ENCODE measurements around the gene SAMD8. TPM values are rescaled to one million over a fixed set of nuclear protein-coding genes. Genes with fewer than 3 reads are reported as not detected.

Gene SAMD8
- total and polyA plus RNA-seq, 7 donors, result 2.1 to 37.5 (median 25.0) TPM

DNA sequence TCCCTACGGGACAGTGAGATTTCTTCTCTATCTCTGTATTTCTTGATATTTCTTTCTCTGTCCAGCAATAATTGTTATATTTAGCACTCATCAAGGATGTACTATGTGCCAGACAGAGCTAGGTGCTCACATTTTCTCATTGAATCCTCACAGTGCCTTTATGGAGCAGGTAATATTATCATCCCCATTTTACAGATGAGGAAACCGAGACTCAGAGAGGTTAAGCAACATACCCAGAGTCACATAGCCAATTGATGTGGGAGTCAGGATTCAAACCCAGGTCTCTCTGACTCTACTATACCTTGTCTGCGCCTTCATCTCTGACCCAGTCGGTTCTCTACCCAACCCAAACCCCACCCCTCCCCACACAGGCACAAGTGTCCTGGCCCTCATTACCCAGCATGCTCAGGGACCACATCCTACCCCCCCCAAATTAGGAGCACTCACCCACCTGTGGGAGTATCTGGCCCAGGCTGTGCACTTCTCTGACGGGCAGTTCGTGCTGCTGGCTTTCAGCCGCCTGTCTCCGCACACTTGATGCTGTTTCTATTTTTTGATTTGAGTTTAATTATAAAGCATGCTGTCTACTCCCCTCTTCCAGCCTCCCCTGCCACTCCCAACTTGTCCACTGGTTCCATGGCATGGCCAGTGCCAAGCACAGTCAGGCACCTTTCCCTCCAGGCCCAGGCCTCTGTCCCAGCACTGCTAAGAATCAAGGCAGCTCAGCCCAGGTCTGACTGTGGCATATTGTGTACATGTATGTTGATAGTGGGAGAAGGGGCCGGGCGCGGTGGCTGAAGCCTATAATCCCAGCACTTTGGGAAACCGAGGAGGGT is 9.8 kb upstream of the SAMD8 start:
- peaks cover 0 to 8% (median 5%) of the 10 kb centered on the region in 4 donors for H3K4me1 ChIP-seq
- no peak for TF ChIP-seq EP300 (IDR thresholded peaks at IDR 0.05)
- no peak for TF ChIP-seq POLR2AphosphoS5 (IDR thresholded peaks at IDR 0.05)
- TF ChIP-seq, protein P1, sequence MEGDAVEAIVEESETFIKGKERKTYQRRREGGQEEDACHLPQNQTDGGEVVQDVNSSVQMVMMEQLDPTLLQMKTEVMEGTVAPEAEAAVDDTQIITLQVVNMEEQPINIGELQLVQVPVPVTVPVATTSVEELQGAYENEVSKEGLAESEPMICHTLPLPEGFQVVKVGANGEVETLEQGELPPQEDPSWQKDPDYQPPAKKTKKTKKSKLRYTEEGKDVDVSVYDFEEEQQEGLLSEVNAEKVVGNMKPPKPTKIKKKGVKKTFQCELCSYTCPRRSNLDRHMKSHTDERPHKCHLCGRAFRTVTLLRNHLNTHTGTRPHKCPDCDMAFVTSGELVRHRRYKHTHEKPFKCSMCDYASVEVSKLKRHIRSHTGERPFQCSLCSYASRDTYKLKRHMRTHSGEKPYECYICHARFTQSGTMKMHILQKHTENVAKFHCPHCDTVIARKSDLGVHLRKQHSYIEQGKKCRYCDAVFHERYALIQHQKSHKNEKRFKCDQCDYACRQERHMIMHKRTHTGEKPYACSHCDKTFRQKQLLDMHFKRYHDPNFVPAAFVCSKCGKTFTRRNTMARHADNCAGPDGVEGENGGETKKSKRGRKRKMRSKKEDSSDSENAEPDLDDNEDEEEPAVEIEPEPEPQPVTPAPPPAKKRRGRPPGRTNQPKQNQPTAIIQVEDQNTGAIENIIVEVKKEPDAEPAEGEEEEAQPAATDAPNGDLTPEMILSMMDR (IDR thresholded peaks at IDR 0.05), result no peak
- TF ChIP-seq POLR2A (IDR thresholded peaks at IDR 0.05), result no peak
- H3K4me3 ChIP-seq, result no peak overlapping the region
- intact Hi-C loops (cut with DNase I), result loop anchor here (2.0 to 5.0 kb wide), 2 partner anchors 79 to 857 kb away; no protein-coding TSS in a partner anchor
- H3K27me3 ChIP-seq, result no peaks in the 10 kb centered on the region
- DNase-seq, result peak; percentile 35
- no peaks in the 10 kb centered on the region for H3K9me3 ChIP-seq
- no peaks in the 10 kb centered on the region for H3K36me3 ChIP-seq
- no peak overlapping the region for H3K27ac ChIP-seq
- WGBS, 2 donors, result 93 to 95% methylated on average over 12 of the region's 12 CpGs

DNA sequence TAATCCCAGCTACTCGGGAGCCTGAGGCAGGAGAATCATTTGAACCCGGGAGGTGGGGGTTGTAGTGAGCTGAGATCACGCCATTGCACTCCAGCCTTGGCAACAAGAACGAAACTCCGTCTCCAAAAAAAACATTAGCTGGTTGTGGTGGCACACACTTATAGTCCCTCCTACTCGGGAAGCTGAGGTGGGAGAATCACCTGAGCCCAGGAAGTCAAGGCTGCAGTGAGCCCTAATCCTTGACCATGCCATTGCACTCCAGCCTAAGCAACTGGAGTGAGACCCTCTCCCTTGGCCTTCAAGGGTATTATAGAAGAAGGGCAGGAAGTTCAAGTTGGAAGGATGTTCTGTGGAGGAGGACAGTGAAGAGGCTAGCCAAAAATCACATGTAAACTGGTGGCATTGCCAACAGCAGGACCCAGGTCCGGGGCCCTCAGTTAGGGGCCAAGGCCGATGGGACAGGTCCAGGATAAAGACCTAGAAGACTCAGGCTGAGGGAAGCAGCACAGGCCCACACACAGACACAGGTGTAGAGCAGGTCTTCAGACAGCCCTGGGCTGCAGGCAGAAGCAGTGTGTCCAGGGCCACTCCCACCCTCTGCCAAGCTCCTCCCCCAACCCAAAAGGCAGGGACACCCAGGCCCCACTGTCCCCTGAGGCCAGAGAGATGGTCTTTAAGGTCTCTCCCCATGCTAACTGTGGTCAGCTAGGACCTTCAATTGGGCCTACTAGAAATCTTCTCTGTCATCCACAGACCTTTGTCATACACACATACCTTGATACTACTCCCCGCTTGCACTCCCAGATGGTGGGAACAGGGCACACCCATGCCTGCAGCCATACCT is 8.4 kb upstream of the SAMD8 start:
- intact Hi-C loops (cut with DNase I), result loop anchor here (5.0 kb wide), 1 partner anchor 81 kb away; no protein-coding TSS in a partner anchor
- no peak overlapping the region for H3K27ac ChIP-seq
- DNase-seq, result peak; percentile 56
- peaks cover 0 to 8% (median 5%) of the 10 kb centered on the region in 4 donors for H3K4me1 ChIP-seq
- no peaks in the 10 kb centered on the region for H3K36me3 ChIP-seq
- TF ChIP-seq POLR2AphosphoS5 (IDR thresholded peaks at IDR 0.05), result no peak
- TF ChIP-seq POLR2A (IDR thresholded peaks at IDR 0.05), result no peak
- TF ChIP-seq, protein P1 (IDR thresholded peaks at IDR 0.05), result no peak
- TF ChIP-seq EP300 (IDR thresholded peaks at IDR 0.05), result no peak
- 80 to 90% methylated on average over 9 of the region's 9 CpGs for WGBS, 2 donors
- no peaks in the 10 kb centered on the region for H3K27me3 ChIP-seq
- H3K9me3 ChIP-seq, result no peaks in the 10 kb centered on the region
- H3K4me3 ChIP-seq, result no peak overlapping the region

DNA sequence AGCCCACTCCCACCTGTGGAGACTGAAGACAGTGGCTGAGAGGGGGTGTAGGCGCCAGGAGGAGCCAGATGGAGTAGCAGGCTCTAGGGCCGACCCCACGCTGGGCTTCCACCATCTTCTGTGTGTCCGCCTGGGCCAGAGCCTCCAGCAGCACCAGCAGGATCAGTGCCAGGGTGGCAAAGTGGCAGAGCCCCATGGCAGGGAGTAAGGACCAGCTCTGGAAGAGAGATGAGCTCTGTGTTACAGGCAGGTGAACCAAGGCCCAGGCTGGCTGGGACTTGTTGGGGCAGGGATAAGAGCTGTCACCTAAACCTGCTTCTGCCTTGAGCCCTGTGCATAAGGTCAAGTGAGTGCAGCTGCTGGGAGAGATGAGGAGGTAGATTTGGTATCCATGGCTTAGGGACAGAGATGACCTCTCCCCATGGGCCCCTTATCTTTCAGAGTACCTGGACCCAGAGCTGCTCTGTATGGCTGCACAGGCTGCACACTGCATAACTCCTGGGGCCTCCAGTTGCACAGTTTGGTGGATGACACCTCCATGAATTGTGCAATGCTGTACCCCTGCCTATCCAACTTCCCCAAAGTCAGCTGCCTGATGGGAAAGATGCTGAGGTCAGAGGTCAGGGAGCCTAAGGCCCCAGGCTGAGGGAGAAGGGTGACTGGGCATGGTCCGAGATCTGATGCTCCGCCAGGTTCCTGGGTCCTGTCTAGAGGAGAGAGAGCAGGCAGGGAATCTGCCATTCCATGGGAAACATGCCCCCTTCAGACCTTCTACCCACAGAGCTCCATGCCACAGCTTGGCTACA is 7.4 kb upstream of the SAMD8 start:
- H3K27ac ChIP-seq, result no peak overlapping the region
- peak; percentile 53 for DNase-seq
- no peak overlapping the region for H3K4me3 ChIP-seq
- no peaks in the 10 kb centered on the region for H3K27me3 ChIP-seq
- no peaks in the 10 kb centered on the region for H3K9me3 ChIP-seq
- TF ChIP-seq POLR2A (IDR thresholded peaks at IDR 0.05), result no peak
- no peak for TF ChIP-seq EP300 (IDR thresholded peaks at IDR 0.05)
- TF ChIP-seq POLR2AphosphoS5 (IDR thresholded peaks at IDR 0.05), result no peak
- TF ChIP-seq, protein P1 (IDR thresholded peaks at IDR 0.05), result no peak
- intact Hi-C loops (cut with DNase I), result loop anchor here (5.0 kb wide), 1 partner anchor 82 kb away; no protein-coding TSS in a partner anchor
- 95 to 97% methylated on average over 6 of the region's 6 CpGs for WGBS, 2 donors
- peaks cover 0 to 8% (median 5%) of the 10 kb centered on the region in 4 donors for H3K4me1 ChIP-seq
- H3K36me3 ChIP-seq, result no peaks in the 10 kb centered on the region

DNA sequence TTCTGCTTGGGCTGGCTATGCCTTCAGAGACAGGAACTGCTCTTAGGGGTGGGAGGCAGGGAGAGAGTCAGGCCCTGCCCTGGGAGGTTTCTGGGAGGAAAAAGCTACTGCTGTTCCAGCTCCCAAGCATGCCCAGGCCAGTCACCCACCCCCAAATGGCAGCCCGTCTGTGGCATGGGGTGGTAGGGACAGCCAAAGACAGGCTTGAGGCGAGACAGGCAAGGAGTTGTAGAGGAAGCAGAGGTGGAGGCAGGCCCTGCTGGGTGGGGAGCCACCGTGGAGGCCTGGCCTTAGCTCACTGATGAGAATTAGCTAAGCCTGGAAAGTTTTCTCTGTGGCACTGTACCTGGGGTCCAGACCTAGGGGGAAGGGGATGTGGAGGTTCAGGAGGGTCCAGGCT is 6.6 kb upstream of the SAMD8 start:
- Histone ChIP-seq H3K9me3 (no peaks in the 10 kb centered on the region), H3K4me3 (no peak overlapping the region), H3K27me3 (no peaks in the 10 kb centered on the region), H3K36me3 (no peaks in the 10 kb centered on the region), H3K4me1 (peaks cover 0 to 5% (median 5%) of the 10 kb centered on the region in 4 donors), H3K27ac (no peak overlapping the region)
- intact Hi-C loops (cut with DNase I), result loop anchor here (5.0 kb wide), 1 partner anchor 83 kb away; no protein-coding TSS in a partner anchor
- WGBS, 2 donors, result 68 to 80% methylated on average over 3 of the region's 3 CpGs
- peak; percentile 57 for DNase-seq
- TF ChIP-seq EP300 (IDR thresholded peaks at IDR 0.05) (no peak), POLR2AphosphoS5 (IDR thresholded peaks at IDR 0.05) (no peak), POLR2A (IDR thresholded peaks at IDR 0.05) (no peak)
- TF ChIP-seq, protein P1 (IDR thresholded peaks at IDR 0.05), result no peak

Measured in sigmoid colon (tissue), 7 donors.